Neural progenitor cell (in vitro differentiated cells): ENCODE results near the gene CD300LF.

Experiments used
- CTCF ChIP-seq: fragments of 200-600 bp; sonication (generic); IDR thresholded peaks from 2 replicates; pipeline ENCODE4 v1.5.1; 2017; ENCODE audit warnings: antibody characterized with exemption, mild to moderate bottlenecking
- EZH2 ChIP-seq: fragments of 200-600 bp; sonication (generic); IDR thresholded peaks from 2 replicates; pipeline ENCODE4 v1.6.1; 2017; ENCODE audit warnings: antibody characterized with exemption, mild to moderate bottlenecking, moderate library complexity
- EZH2phosphoT487 ChIP-seq: fragments of 200-600 bp; sonication (generic); IDR thresholded peaks from 2 replicates; pipeline ENCODE4 v1.6.1; 2017; ENCODE audit warnings: antibody characterized with exemption

- TF ChIP-seq EZH2 (no peak), CTCF (no peak), EZH2phosphoT487 (no peak)
Observed at GRCh38 chr17:74752415-74752814, 39.7 kb upstream of the CD300LF start.
